ENCODE measurements around the gene LMTK3.

LMTK3 gene

DNA sequence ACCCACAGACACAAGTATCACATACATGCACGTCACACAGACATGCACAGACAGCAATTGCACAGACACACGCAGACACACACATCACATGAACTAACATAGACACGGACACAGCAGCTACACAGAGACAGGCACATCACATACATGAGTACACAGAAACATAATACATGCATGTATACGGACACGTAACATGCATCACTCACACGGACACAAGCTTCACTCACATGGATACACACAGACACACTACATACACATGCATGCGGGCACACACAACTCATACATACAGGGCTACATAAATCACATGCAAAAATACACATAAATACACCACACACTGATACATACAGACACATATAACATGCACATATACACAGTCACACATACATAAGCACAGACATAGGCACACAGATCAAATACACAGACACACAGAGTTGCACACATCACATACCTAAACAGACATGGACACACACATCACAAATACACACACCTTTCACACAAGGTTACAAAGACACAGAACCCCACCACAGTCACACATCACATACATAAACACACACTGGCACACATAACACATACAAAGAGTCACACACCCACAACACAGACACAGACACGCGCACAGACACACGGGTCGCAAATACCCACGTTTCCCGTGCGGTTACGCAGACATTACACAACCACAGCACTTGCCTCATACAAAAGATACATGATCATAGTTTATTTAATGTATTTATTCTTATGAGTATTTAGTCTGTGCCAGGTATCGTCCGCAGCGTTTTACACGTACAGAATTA lies 1.1 kb upstream of the LMTK3 start:
- Histone ChIP-seq H3K27ac (ENCODE audit: low read length) (no peak overlapping the region), H3K4me3 (ENCODE audit: low read length) (peak overlapping the region; percentile 78), H3K36me3 (ENCODE audit: control insufficient read depth, low read depth, low read length) (no peaks in the 10 kb centered on the region), H3K4me1 (ENCODE audit: control insufficient read depth, low read depth, low read length) (no peaks in the 10 kb centered on the region), H3K9me3 (ENCODE audit: control insufficient read depth, low read depth, low read length) (no peaks in the 10 kb centered on the region), H3K27me3 (ENCODE audit: control insufficient read depth, insufficient read depth, low read length) (peaks cover 19% of the 10 kb centered on the region), H3K9ac (ENCODE audit: low read length) (no peak overlapping the region)

DNA sequence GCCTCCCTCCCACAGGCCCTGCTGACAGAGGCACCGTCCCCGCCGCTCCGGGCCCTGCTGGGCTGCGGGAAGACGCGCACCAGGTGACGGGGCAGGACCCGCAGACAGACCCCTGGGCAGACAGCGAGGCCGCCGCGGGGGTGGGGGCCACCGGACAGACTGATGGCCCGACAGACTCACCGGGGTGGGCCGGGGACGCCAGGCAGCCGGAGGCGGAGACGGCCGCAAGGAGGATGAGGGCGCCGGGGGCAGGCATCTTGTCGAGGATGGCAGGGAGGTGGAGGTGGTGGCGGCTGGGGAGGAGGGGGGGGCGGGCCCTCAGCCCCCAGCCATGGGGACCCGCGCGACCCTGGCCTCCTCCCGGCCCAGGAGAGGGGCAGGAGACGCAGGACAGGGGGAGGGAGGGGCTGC lies 309 bp downstream of the LMTK3 start:
- Histone ChIP-seq H3K36me3 (ENCODE audit: control insufficient read depth, low read depth, low read length) (no peaks in the 10 kb centered on the region), H3K9me3 (ENCODE audit: control insufficient read depth, low read depth, low read length) (no peaks in the 10 kb centered on the region), H3K9ac (ENCODE audit: low read length) (no peak overlapping the region), H3K4me3 (ENCODE audit: low read length) (no peak overlapping the region), H3K27ac (ENCODE audit: low read length) (no peak overlapping the region), H3K27me3 (ENCODE audit: control insufficient read depth, insufficient read depth, low read length) (peaks cover 19% of the 10 kb centered on the region), H3K4me1 (ENCODE audit: control insufficient read depth, low read depth, low read length) (no peaks in the 10 kb centered on the region)

DNA sequence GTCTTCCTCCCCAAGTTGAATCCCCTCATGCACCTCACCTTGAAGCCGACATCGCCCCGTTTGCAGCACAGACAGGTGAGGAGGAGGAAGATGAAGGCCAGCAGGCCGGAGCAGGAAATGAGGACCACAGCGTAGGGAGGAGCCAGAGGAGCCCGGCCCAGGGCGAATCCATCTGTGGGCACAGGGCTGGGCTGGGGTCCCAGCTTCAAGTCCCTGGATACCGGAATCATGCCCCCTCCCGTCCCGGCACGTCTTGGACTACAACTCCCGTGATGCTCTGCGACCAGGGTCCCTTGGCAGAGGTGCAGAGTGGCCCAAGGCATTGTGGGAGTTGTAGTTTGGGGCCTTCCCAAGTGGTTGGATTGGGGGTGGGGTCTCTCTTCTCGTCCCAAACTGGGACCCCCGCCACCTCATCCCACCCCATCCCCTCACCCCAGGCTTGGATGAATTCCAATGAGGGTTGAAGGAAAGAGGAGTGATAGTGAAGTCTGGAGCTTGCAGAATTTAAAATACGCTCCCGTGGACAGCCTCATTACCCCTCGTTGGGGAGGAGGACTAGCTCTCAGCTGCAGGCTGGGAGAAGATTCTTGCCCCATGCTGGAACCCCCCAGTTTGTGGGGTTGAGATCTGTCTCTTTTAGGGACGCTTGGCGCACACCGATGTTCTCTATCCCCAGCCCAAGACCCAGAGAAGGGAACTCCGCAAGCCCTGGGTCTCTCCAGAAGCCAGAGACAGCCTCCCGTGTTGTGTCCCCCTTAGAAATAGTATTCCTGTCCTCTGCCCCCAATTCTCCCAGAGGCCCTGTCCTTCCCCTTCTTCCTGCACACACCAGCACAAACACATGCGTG lies 990 bp downstream of the LMTK3 start:
- no peaks in the 10 kb centered on the region for H3K36me3 ChIP-seq (ENCODE audit: control insufficient read depth, low read depth, low read length)
- H3K4me1 ChIP-seq (ENCODE audit: control insufficient read depth, low read depth, low read length), result no peaks in the 10 kb centered on the region
- H3K27ac ChIP-seq (ENCODE audit: low read length), result no peak overlapping the region
- peak overlapping the region; percentile 69 for H3K4me3 ChIP-seq (ENCODE audit: low read length)
- peaks cover 19% of the 10 kb centered on the region for H3K27me3 ChIP-seq (ENCODE audit: control insufficient read depth, insufficient read depth, low read length)
- no peak overlapping the region for H3K9ac ChIP-seq (ENCODE audit: low read length)
- no peaks in the 10 kb centered on the region for H3K9me3 ChIP-seq (ENCODE audit: control insufficient read depth, low read depth, low read length)

- no peaks in the 10 kb centered on the region for H3K9me3 ChIP-seq (ENCODE audit: control insufficient read depth, low read depth, low read length)
- H3K27ac ChIP-seq (ENCODE audit: low read length), result no peak overlapping the region
- H3K4me1 ChIP-seq (ENCODE audit: control insufficient read depth, low read depth, low read length), result no peaks in the 10 kb centered on the region
- no peak overlapping the region for H3K9ac ChIP-seq (ENCODE audit: low read length)
- H3K36me3 ChIP-seq (ENCODE audit: control insufficient read depth, low read depth, low read length), result no peaks in the 10 kb centered on the region
- H3K4me3 ChIP-seq (ENCODE audit: low read length), result peak overlapping the region; percentile 69
- H3K27me3 ChIP-seq (ENCODE audit: control insufficient read depth, insufficient read depth, low read length), result peaks cover 19% of the 10 kb centered on the region
Measured at GRCh38 chr19:48509467-48510194, 2.0 kb downstream of the LMTK3 start.

GRCh38 chr19:48508729-48509411 lies 2.8 kb downstream of the LMTK3 start:
- Histone ChIP-seq H3K36me3 (ENCODE audit: control insufficient read depth, low read depth, low read length) (no peaks in the 10 kb centered on the region), H3K27me3 (ENCODE audit: control insufficient read depth, insufficient read depth, low read length) (peaks cover 19% of the 10 kb centered on the region), H3K9me3 (ENCODE audit: control insufficient read depth, low read depth, low read length) (no peaks in the 10 kb centered on the region), H3K4me1 (ENCODE audit: control insufficient read depth, low read depth, low read length) (no peaks in the 10 kb centered on the region), H3K9ac (ENCODE audit: low read length) (no peak overlapping the region), H3K4me3 (ENCODE audit: low read length) (no peak overlapping the region), H3K27ac (ENCODE audit: low read length) (no peak overlapping the region)

DNA sequence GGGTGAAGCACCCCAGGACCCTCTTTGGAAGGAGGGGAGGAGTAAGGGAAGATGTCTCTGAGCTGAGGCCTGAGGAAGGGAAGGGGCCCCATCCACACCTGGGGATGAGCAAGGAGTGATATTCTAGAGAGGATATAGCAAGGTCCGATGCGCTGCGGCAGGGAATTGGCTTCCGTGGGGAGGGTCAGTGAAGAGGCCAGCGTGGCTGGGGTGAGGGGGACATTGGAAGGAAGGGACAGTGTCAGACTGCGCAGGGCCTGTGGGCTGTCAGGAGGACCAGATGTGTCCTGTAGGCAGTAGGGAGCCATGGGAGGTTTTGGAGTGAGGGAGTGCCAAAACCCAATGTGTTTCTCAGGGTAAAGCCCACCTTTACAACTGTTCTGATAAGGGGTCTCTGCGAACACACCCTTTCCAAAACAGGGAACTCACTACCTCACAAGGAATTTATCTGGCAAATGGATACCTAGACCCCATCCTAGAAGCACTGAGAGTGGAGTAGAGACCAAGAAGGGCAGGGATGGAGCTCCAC lies 3.7 kb downstream of the LMTK3 start:
- Histone ChIP-seq H3K9me3 (ENCODE audit: control insufficient read depth, low read depth, low read length) (no peaks in the 10 kb centered on the region), H3K4me3 (ENCODE audit: low read length) (no peak overlapping the region), H3K4me1 (ENCODE audit: control insufficient read depth, low read depth, low read length) (no peaks in the 10 kb centered on the region), H3K9ac (ENCODE audit: low read length) (no peak overlapping the region), H3K27ac (ENCODE audit: low read length) (no peak overlapping the region), H3K36me3 (ENCODE audit: control insufficient read depth, low read depth, low read length) (no peaks in the 10 kb centered on the region), H3K27me3 (ENCODE audit: control insufficient read depth, insufficient read depth, low read length) (peaks cover 16% of the 10 kb centered on the region)

DNA sequence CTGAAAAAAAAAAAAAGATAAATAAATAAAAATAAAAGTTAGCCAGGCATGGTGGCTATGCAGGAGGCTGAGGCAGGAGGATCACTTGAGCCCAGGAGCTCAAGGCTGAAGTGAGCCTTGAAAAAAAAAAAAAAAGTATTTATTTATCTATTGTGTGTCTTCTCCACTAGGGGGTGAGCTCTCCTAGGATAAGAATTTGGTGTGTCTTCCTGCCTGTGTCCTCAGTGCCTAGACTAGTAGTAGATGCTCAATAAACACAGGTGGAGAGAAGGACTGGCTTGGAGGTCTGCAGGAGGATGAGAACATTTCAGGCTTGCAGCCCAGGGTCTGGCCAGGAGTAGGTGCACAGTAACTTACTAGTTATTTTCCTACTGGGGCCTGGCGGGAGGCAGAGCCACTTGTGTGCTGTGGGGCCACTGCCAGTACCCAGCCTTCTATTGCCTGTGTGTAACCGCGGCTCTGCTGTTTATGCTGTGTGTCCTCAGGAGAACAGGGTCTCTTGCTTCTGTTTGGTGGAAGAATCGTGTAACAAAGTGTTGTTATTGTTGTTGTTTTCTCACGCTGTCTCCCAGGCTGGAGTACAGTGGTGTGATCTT lies 5.4 kb downstream of the LMTK3 start:
- Histone ChIP-seq H3K4me1 (ENCODE audit: control insufficient read depth, low read depth, low read length) (no peaks in the 10 kb centered on the region), H3K36me3 (ENCODE audit: control insufficient read depth, low read depth, low read length) (no peaks in the 10 kb centered on the region), H3K9me3 (ENCODE audit: control insufficient read depth, low read depth, low read length) (no peaks in the 10 kb centered on the region), H3K9ac (ENCODE audit: low read length) (no peak overlapping the region), H3K4me3 (ENCODE audit: low read length) (no peak overlapping the region), H3K27ac (ENCODE audit: low read length) (no peak overlapping the region), H3K27me3 (ENCODE audit: control insufficient read depth, insufficient read depth, low read length) (peaks cover 4% of the 10 kb centered on the region)

DNA sequence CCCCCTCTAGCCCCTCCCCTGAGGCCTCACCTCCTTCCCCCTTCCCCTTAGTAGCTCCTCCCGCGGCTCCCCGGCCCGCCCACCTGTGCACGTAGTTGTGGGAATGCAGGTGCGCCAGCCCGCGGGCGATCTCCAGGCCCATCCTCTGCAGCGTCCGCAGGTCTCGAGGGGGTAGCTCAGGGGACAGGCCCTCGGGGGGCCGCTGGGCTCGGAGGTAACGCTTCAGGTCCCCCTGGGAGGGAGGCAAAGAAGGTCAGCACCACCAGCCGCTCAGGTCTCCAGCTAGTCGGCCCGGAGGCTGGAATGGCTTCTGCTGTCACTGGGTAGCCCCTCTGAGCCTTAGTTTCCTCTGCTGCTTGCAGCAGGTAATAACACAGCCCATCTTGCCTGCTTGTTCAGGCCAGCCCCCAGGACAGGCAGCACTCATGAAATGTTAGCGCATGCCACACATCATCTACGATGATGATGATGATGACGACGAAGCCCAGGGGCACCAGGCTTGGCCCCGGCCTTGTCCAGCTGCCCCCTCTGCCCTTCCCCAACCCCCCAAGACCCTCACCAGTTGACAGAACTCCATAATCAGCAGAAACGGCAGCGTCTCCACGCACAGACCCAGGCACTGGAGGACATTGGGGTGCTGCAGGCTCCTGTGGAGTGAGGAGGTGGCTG lies 9.2 kb downstream of the LMTK3 start:
- no peaks in the 10 kb centered on the region for H3K4me1 ChIP-seq (ENCODE audit: control insufficient read depth, low read depth, low read length)
- H3K9ac ChIP-seq (ENCODE audit: low read length), result no peak overlapping the region
- no peaks in the 10 kb centered on the region for H3K27me3 ChIP-seq (ENCODE audit: control insufficient read depth, insufficient read depth, low read length)
- no peak overlapping the region for H3K27ac ChIP-seq (ENCODE audit: low read length)
- peak overlapping the region; percentile 58 for H3K4me3 ChIP-seq (ENCODE audit: low read length)
- H3K36me3 ChIP-seq (ENCODE audit: control insufficient read depth, low read depth, low read length), result no peaks in the 10 kb centered on the region
- H3K9me3 ChIP-seq (ENCODE audit: control insufficient read depth, low read depth, low read length), result no peaks in the 10 kb centered on the region

GRCh38 chr19:48501494-48502349 lies 9.9 kb downstream of the LMTK3 start:
- Histone ChIP-seq H3K27me3 (ENCODE audit: control insufficient read depth, insufficient read depth, low read length) (no peaks in the 10 kb centered on the region), H3K9ac (ENCODE audit: low read length) (no peak overlapping the region), H3K27ac (ENCODE audit: low read length) (no peak overlapping the region), H3K4me1 (ENCODE audit: control insufficient read depth, low read depth, low read length) (no peaks in the 10 kb centered on the region), H3K9me3 (ENCODE audit: control insufficient read depth, low read depth, low read length) (no peaks in the 10 kb centered on the region), H3K36me3 (ENCODE audit: control insufficient read depth, low read depth, low read length) (no peaks in the 10 kb centered on the region), H3K4me3 (ENCODE audit: low read length) (peak overlapping the region; percentile 60)
